Hematopoietic multipotent progenitor cell treated with erythropoietin and hydrocortisone succinate and interleukin-3 and kit ligand, for 17 days (in vitro differentiated cells): ENCODE measurements around the gene CDK8.

Experiments used
- DNase-seq: peaks from one replicate; pipeline ENCODE4 v3.0.0-alpha.2; 2015; ENCODE audit warnings: low spot score

The CDK8 gene

GRCh38 chr13:26384587-26384986 is 130.7 kb downstream of the CDK8 start:
- no peak for DNase-seq

GRCh38 chr13:26386026-26386425 is 132.1 kb downstream of the CDK8 start:
- DNase-seq, result no peak

- DNase-seq, result no peak
These were observed 136.3 kb downstream of the CDK8 start for GRCh38 chr13:26390203-26390602.

- DNase-seq, result no peak
These were observed 146.6 kb downstream of the CDK8 start for GRCh38 chr13:26400545-26400944.

GRCh38 chr13:26401069-26401468 is 147.1 kb downstream of the CDK8 start:
- DNase-seq, result no peak

GRCh38 chr13:26401578-26402021 is 147.7 kb downstream of the CDK8 start:
- DNase-seq, result no peak

GRCh38 chr13:26406791-26407190 is 152.9 kb downstream of the CDK8 start:
- DNase-seq, result no peak

GRCh38 chr13:26411206-26411605 is 157.3 kb downstream of the CDK8 start:
- peak; percentile 44 for DNase-seq

- no peak for DNase-seq
These were observed 158.3 kb downstream of the CDK8 start for GRCh38 chr13:26412263-26412662.

GRCh38 chr13:26412936-26413716 is 159.2 kb downstream of the CDK8 start:
- DNase-seq, result peak; percentile 56

- DNase-seq, result no peak
These were observed 166.5 kb downstream of the CDK8 start for GRCh38 chr13:26420282-26420960.

GRCh38 chr13:26422036-26422435 is 168.1 kb downstream of the CDK8 start:
- DNase-seq, result no peak

GRCh38 chr13:26423629-26424028 is 169.7 kb downstream of the CDK8 start:
- no peak for DNase-seq

- DNase-seq, result no peak
These were observed 170.3 kb downstream of the CDK8 start for GRCh38 chr13:26424181-26424580.

GRCh38 chr13:26425443-26426358 is 171.8 kb downstream of the CDK8 start:
- no peak for DNase-seq

GRCh38 chr13:26433776-26434175 is 179.8 kb downstream of the CDK8 start:
- no peak for DNase-seq

- peak; percentile 54 for DNase-seq
These were observed 181.2 kb downstream of the CDK8 start for GRCh38 chr13:26435171-26435570.

- DNase-seq, result peak; percentile 53
These were observed 181.7 kb downstream of the CDK8 start for GRCh38 chr13:26435646-26436045.

- no peak for DNase-seq
These were observed 183.0 kb downstream of the CDK8 start for GRCh38 chr13:26436914-26437313.

GRCh38 chr13:26440111-26440510 is 186.2 kb downstream of the CDK8 start:
- DNase-seq, result no peak

GRCh38 chr13:26441476-26441875 is 187.5 kb downstream of the CDK8 start:
- DNase-seq, result no peak

- DNase-seq, result no peak
These were observed 188.6 kb downstream of the CDK8 start for GRCh38 chr13:26442541-26442940.
